Sigmoid colon (tissue), 3 donors: ENCODE data around the gene NXPH2.

ENCODE experiments used
- POLR2A ChIP-seq, 2 donors: fragments of 450-650 bp; IDR thresholded peaks; one replicate each; pipeline ENCODE4 v1.6.1; 2016; ENCODE audit warnings: antibody characterized with exemption in 2 of 2, mild to moderate bottlenecking in 2 of 2, moderate library complexity in 2 of 2
- TF ChIP-seq, protein P1 (sequence below), 4 experiments: fragments of 450-650 bp in 3 of 4; fragments of 200-600 bp in 1 of 4; IDR thresholded peaks; one replicate each; pipeline ENCODE4 v1.5.1; 2016 to 2019; ENCODE audit warnings: antibody characterized with exemption in 4 of 4, mild to moderate bottlenecking in 3 of 4, moderate library complexity in 2 of 4

DNA sequence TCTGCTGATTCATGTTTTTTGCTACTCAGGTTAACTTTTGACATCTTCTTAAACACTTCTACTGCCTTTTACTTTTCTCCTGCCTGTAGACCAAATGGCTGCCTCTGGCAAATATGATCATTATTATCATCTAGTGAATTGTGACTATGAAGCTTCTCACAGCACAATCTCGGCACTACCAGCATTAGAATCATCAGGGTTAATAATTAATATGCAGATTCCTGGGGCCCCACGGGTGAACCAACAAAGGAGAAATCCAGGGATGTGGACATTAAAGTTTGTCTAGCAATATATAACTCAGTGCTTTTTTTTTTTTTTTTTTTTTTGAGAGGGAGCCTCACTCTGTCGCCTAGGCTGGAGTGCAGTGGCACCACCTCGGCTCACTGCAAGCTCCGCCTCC, 142.5 kb downstream of the NXPH2 start:
- TF ChIP-seq, protein P1, sequence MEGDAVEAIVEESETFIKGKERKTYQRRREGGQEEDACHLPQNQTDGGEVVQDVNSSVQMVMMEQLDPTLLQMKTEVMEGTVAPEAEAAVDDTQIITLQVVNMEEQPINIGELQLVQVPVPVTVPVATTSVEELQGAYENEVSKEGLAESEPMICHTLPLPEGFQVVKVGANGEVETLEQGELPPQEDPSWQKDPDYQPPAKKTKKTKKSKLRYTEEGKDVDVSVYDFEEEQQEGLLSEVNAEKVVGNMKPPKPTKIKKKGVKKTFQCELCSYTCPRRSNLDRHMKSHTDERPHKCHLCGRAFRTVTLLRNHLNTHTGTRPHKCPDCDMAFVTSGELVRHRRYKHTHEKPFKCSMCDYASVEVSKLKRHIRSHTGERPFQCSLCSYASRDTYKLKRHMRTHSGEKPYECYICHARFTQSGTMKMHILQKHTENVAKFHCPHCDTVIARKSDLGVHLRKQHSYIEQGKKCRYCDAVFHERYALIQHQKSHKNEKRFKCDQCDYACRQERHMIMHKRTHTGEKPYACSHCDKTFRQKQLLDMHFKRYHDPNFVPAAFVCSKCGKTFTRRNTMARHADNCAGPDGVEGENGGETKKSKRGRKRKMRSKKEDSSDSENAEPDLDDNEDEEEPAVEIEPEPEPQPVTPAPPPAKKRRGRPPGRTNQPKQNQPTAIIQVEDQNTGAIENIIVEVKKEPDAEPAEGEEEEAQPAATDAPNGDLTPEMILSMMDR (IDR thresholded peaks at IDR 0.05): no peak
- TF ChIP-seq POLR2A (IDR thresholded peaks at IDR 0.05): no peak
